HUES64 (cell line): ENCODE measurements around the gene TWIST2.

Source experiments
- H3K27ac ChIP-seq: 2 replicates; pipeline ENCODE4 v1.7.0; 2013; ENCODE audit warnings: low read depth, low read length, inconsistent platforms
- H3K27me3 ChIP-seq: 2 replicates; pipeline ENCODE4 v1.6.1; 2013; ENCODE audit warnings: mild to moderate bottlenecking, low read length; ENCODE audit not compliant: insufficient read depth
- H3K36me3 ChIP-seq: 2 replicates; pipeline ENCODE4 v1.6.1; 2013; ENCODE audit warnings: mild to moderate bottlenecking, low read length; ENCODE audit not compliant: insufficient read depth
- H3K4me1 ChIP-seq: 2 replicates; pipeline ENCODE4 v1.6.1; 2013; ENCODE audit warnings: mild to moderate bottlenecking, low read length, moderate library complexity; ENCODE audit not compliant: insufficient read depth
- H3K4me3 ChIP-seq: 2 replicates; pipeline ENCODE4 v1.5.1; 2013; ENCODE audit warnings: mild to moderate bottlenecking, low read length, moderate library complexity
- H3K9ac ChIP-seq: 2 replicates; pipeline ENCODE4 v1.6.1; 2013; ENCODE audit warnings: mild to moderate bottlenecking, low read depth, low read length
- H3K9me3 ChIP-seq: 2 replicates; pipeline ENCODE4 v1.6.1; 2013; ENCODE audit warnings: low read depth, low read length; ENCODE audit not compliant: insufficient read depth
- WGBS: fragments of 150-250, 120-280 bp; methylation state at CpG from one replicate; pipeline ENCODE4 v1.1.7; 2013; ENCODE audit warnings: missing lambda C conversion rate; 5-methylcytosine and 5-hydroxymethylcytosine counted together

Gene TWIST2

GRCh38 chr2:238850091-238850490, 2.2 kb downstream of the TWIST2 start:
- Histone ChIP-seq H3K27me3 (peaks cover 98% of the 10 kb centered on the region), H3K9me3 (no peaks in the 10 kb centered on the region), H3K9ac (no peak overlapping the region), H3K4me3 (no peak overlapping the region), H3K4me1 (no peaks in the 10 kb centered on the region; the same call in 1 of the 2 replicates), H3K27ac (no peak overlapping the region), H3K36me3 (no peaks in the 10 kb centered on the region)
- WGBS: 80% methylated on average over 1 of the region's 2 CpGs

- H3K9ac ChIP-seq: no peak overlapping the region
- no peak overlapping the region for H3K4me3 ChIP-seq
- no peak overlapping the region for H3K27ac ChIP-seq
- no peaks in the 10 kb centered on the region for H3K9me3 ChIP-seq
- WGBS: 90% methylated on average over 5 of the region's 5 CpGs
- no peaks in the 10 kb centered on the region for H3K36me3 ChIP-seq
- H3K27me3 ChIP-seq: peaks cover 95% of the 10 kb centered on the region
- no peaks in the 10 kb centered on the region; the same call in 1 of the 2 replicates for H3K4me1 ChIP-seq
Measured at GRCh38 chr2:238851026-238851425, 3.1 kb downstream of the TWIST2 start.

GRCh38 chr2:238851761-238852160, 3.9 kb downstream of the TWIST2 start:
- Histone ChIP-seq H3K36me3 (no peaks in the 10 kb centered on the region), H3K9me3 (no peaks in the 10 kb centered on the region), H3K27me3 (peaks cover 88% of the 10 kb centered on the region), H3K4me3 (no peak overlapping the region), H3K27ac (no peak overlapping the region), H3K4me1 (no peaks in the 10 kb centered on the region; the same call in 1 of the 2 replicates), H3K9ac (no peak overlapping the region)
- WGBS: 96% methylated on average over 3 of the region's 3 CpGs

- WGBS: 87% methylated on average over 8 of the region's 9 CpGs
- H3K36me3 ChIP-seq: no peaks in the 10 kb centered on the region
- H3K4me3 ChIP-seq: no peak overlapping the region
- H3K27ac ChIP-seq: no peak overlapping the region
- H3K9ac ChIP-seq: no peak overlapping the region
- peaks cover 82% of the 10 kb centered on the region for H3K27me3 ChIP-seq
- H3K4me1 ChIP-seq: no peaks in the 10 kb centered on the region; the same call in 1 of the 2 replicates
- no peaks in the 10 kb centered on the region for H3K9me3 ChIP-seq
Measured at GRCh38 chr2:238852206-238852869, 4.5 kb downstream of the TWIST2 start.

GRCh38 chr2:238853218-238853617, 5.3 kb downstream of the TWIST2 start:
- 100% methylated on average over 1 of the region's 1 CpG for WGBS
- H3K27me3 ChIP-seq: peaks cover 73% of the 10 kb centered on the region
- no peak overlapping the region for H3K27ac ChIP-seq
- H3K36me3 ChIP-seq: no peaks in the 10 kb centered on the region
- H3K9me3 ChIP-seq: no peaks in the 10 kb centered on the region
- no peaks in the 10 kb centered on the region; the same call in 1 of the 2 replicates for H3K4me1 ChIP-seq
- H3K4me3 ChIP-seq: no peak overlapping the region
- no peak overlapping the region for H3K9ac ChIP-seq

GRCh38 chr2:238853721-238854120, 5.8 kb downstream of the TWIST2 start:
- no peaks in the 10 kb centered on the region; the same call in 1 of the 2 replicates for H3K4me1 ChIP-seq
- no peaks in the 10 kb centered on the region for H3K9me3 ChIP-seq
- H3K4me3 ChIP-seq: no peak overlapping the region
- H3K36me3 ChIP-seq: no peaks in the 10 kb centered on the region
- WGBS: 93% methylated on average over 9 of the region's 9 CpGs
- H3K27me3 ChIP-seq: peaks cover 68% of the 10 kb centered on the region
- no peak overlapping the region for H3K27ac ChIP-seq
- H3K9ac ChIP-seq: no peak overlapping the region

- Histone ChIP-seq H3K4me3 (no peak overlapping the region), H3K27ac (no peak overlapping the region), H3K27me3 (peaks cover 63% of the 10 kb centered on the region), H3K9ac (no peak overlapping the region), H3K4me1 (no peaks in the 10 kb centered on the region; the same call in 1 of the 2 replicates), H3K36me3 (no peaks in the 10 kb centered on the region), H3K9me3 (no peaks in the 10 kb centered on the region)
- 74% methylated on average over 8 of the region's 8 CpGs for WGBS
Measured at GRCh38 chr2:238854246-238854645, 6.4 kb downstream of the TWIST2 start.

GRCh38 chr2:238854699-238855229, 6.9 kb downstream of the TWIST2 start:
- 85% methylated on average over 18 of the region's 18 CpGs for WGBS
- Histone ChIP-seq H3K27ac (no peak overlapping the region), H3K9me3 (no peaks in the 10 kb centered on the region), H3K4me3 (no peak overlapping the region), H3K4me1 (no peaks in the 10 kb centered on the region; the same call in 1 of the 2 replicates), H3K36me3 (no peaks in the 10 kb centered on the region), H3K27me3 (peaks cover 58% of the 10 kb centered on the region), H3K9ac (no peak overlapping the region)

- WGBS: 94% methylated on average over 9 of the region's 9 CpGs
- Histone ChIP-seq H3K27me3 (peaks cover 52% of the 10 kb centered on the region), H3K9me3 (no peaks in the 10 kb centered on the region), H3K27ac (no peak overlapping the region), H3K9ac (no peak overlapping the region), H3K4me1 (no peaks in the 10 kb centered on the region; the same call in 1 of the 2 replicates), H3K4me3 (no peak overlapping the region), H3K36me3 (no peaks in the 10 kb centered on the region)
Measured at GRCh38 chr2:238855299-238855698, 7.4 kb downstream of the TWIST2 start.

- Histone ChIP-seq H3K27me3 (peaks cover 45% of the 10 kb centered on the region), H3K36me3 (no peaks in the 10 kb centered on the region), H3K4me3 (no peak overlapping the region), H3K27ac (no peak overlapping the region), H3K9ac (no peak overlapping the region), H3K4me1 (no peaks in the 10 kb centered on the region; the same call in 1 of the 2 replicates), H3K9me3 (no peaks in the 10 kb centered on the region)
- 93% methylated on average over 11 of the region's 12 CpGs for WGBS
Measured at GRCh38 chr2:238855891-238856580, 8.2 kb downstream of the TWIST2 start.
